Pancreas (tissue), 10 donors: ENCODE measurements around the gene IMPDH1. TPM values are rescaled to one million over a fixed set of nuclear protein-coding genes. Genes with fewer than 3 reads are reported as not detected.

Experiments used
- ATAC-seq, 4 donors: fragments of 200-7000 bp; cut with Tn5 transposase; one replicate each; pipeline versions ENCODE4 v1.8.0 to v1.9.1; 2020; ENCODE audit warnings: mild to moderate bottlenecking in 4 of 4, moderate library complexity in 4 of 4
- DNase-seq, 6 donors: peaks; one replicate each; pipeline ENCODE4 v3.0.0-alpha.2; 2020
- FAIRE-seq: peaks from 2 replicates; lab custom pipeline; 2012; peaks lifted over from hg19 to GRCh38; lab: Jason Lieb, UNC
- H3K27ac ChIP-seq, 4 donors: fragments of 200-600 bp; sonication (generic); 1 replicate in 3 of 4; 2 replicates in 1 of 4; pipeline versions ENCODE4 v1.5.0 to v1.8.0; 2020
- H3K27me3 ChIP-seq, 4 donors: fragments of 200-600 bp; one replicate each; pipeline ENCODE4 v1.8.0; 2021
- H3K36me3 ChIP-seq, 3 donors: fragments of 200-600 bp; sonication (generic) in 1 of 3; one replicate each; pipeline versions ENCODE4 v1.5.0 to v1.8.0; 2020 to 2021
- H3K4me1 ChIP-seq, 3 donors: fragments of 200-600 bp; one replicate each; pipeline ENCODE4 v1.8.0; 2021
- H3K4me3 ChIP-seq, 4 donors: fragments of 200-600 bp; sonication (generic) in 2 of 4; one replicate each; pipeline versions ENCODE4 v1.5.0 to v1.8.0; 2020 to 2021
- H3K9me3 ChIP-seq, 4 donors: fragments of 200-600 bp; one replicate each; pipeline ENCODE4 v1.8.0; 2021
- CTCF ChIP-seq, 4 donors: fragments of 200-600 bp; sonication (generic) in 3 of 4; IDR thresholded peaks; one replicate each; pipeline versions ENCODE4 v1.5.0 to v1.8.0; 2021; ENCODE audit warnings: antibody characterized with exemption in 4 of 4
- WGBS, 2 donors: extraction: QIAGEN DNeasy Blood & Tissue Kit; methylation state at CpG; one replicate each; pipeline ENCODE4 v1.1.7; 2013; 5-methylcytosine and 5-hydroxymethylcytosine counted together
- intact Hi-C, 3 donors: fragments of 100-400 bp; cut with DNase I; formaldehyde crosslinking; loops; one replicate each; pipeline versions ENCODE4 v1.11.1 to v1.14.2; 2022
- polyA plus RNA-seq, 2 donors: library from polyadenylated mRNA; stranded (reverse); fragments of 200-250 nt; gene quantifications; one replicate each; pipeline ENCODE4 v1.2.3, GENCODE V29; 2013
- total RNA-seq, 6 donors: library from RNA; stranded (reverse); fragmentation: NEBNext Ultra II Directional in 4 of 6; extraction: Animal tissue kit (Norgen Biotek cat#: 25700) in 4 of 6; gene quantifications; one replicate each; pipeline versions ENCODE4 v1.2.1 to v1.2.4, GENCODE V29; 2021 to 2023
- donor health status: healthy with polysubstance abuse.
- donor health status: DM: no; HTN: no; CAD: no; lungs with moderate emphysema.
- donor health status: DM: no; HTN: no; CAD: no.
- donor health status: control.
- donor health status: control.
- donor health status: Bipolar disorder and iron deficiency.
- donor health status: DM: yes; HTN: yes; CAD: no.
- donor health status: DM: no; HTN: no; CAD: no.
- donor health status: DM: no; HTN: no; CAD: no.
- donor health status: DM: yes; HTN: yes; CAD: no.

Gene IMPDH1
- total and polyA plus RNA-seq, 8 donors = 16.8 to 26.0 (median 19.8) TPM

GRCh38 chr7:128398841-128399135 is 11.0 kb downstream of the IMPDH1 start:
- FAIRE-seq (no peak), ATAC-seq (peak in 3 of 4 donors; percentile 22 to 37 (median 36)), DNase-seq (peak in 1 of 6 donors; percentile 18)
- peaks cover 0 to 6% (median 0%) of the 10 kb centered on the region in 3 donors for H3K36me3 ChIP-seq
- no peaks in the 10 kb centered on the region for H3K9me3 ChIP-seq
- intact Hi-C loops = no loop called here
- H3K27me3 ChIP-seq = no peaks in the 10 kb centered on the region
- H3K27ac ChIP-seq = no peak overlapping the region
- WGBS, 2 donors = 43 to 46% methylated on average over 6 of the region's 6 CpGs
- TF ChIP-seq CTCF (IDR thresholded peaks at IDR 0.05) = no peak
- H3K4me3 ChIP-seq = no peak overlapping the region
- H3K4me1 ChIP-seq = no peaks in the 10 kb centered on the region

- H3K36me3 ChIP-seq = peaks cover 0 to 6% (median 0%) of the 10 kb centered on the region in 3 donors
- intact Hi-C loops = no loop called here
- 62 to 72% methylated on average over 16 of the region's 16 CpGs for WGBS, 2 donors
Measured at GRCh38 chr7:128398016-128398840, 11.6 kb downstream of the IMPDH1 start.

GRCh38 chr7:128396357-128396756 is 13.4 kb downstream of the IMPDH1 start:
- DNase-seq = peak in 1 of 6 donors; percentile 76
- ATAC-seq = no peak
- H3K27ac ChIP-seq = no peak overlapping the region
- no peak for FAIRE-seq
- no peaks in the 10 kb centered on the region for H3K27me3 ChIP-seq
- H3K36me3 ChIP-seq = peaks cover 0 to 6% (median 0%) of the 10 kb centered on the region in 3 donors
- H3K9me3 ChIP-seq = no peaks in the 10 kb centered on the region
- WGBS, 2 donors = 93 to 94% methylated on average over 11 of the region's 11 CpGs
- no peaks in the 10 kb centered on the region for H3K4me1 ChIP-seq
- no peak for TF ChIP-seq CTCF (IDR thresholded peaks at IDR 0.05)
- no peak overlapping the region for H3K4me3 ChIP-seq
- intact Hi-C loops = no loop called here

More at GRCh38 chr7:128398016-128398840, 11.6 kb downstream of the IMPDH1 start:
- ATAC-seq (peak; percentile 78 to 94 (median 86)), DNase-seq (peak in 5 of 6 donors; percentile 23 to 85 (median 57)), FAIRE-seq (no peak)
- H3K4me1 ChIP-seq = no peaks in the 10 kb centered on the region
- peak; percentile 78 to 92 (median 88) for TF ChIP-seq CTCF (IDR thresholded peaks at IDR 0.05)
- no peak overlapping the region for H3K27ac ChIP-seq
- H3K9me3 ChIP-seq = no peaks in the 10 kb centered on the region
- no peak overlapping the region for H3K4me3 ChIP-seq
- no peaks in the 10 kb centered on the region for H3K27me3 ChIP-seq

GRCh38 chr7:128395748-128396147 is 14.0 kb downstream of the IMPDH1 start:
- 85 to 91% methylated on average over 3 of the region's 3 CpGs for WGBS, 2 donors
- Histone ChIP-seq H3K27me3 (no peaks in the 10 kb centered on the region), H3K9me3 (no peaks in the 10 kb centered on the region), H3K36me3 (peaks cover 0 to 6% (median 0%) of the 10 kb centered on the region in 3 donors), H3K4me3 (no peak overlapping the region), H3K27ac (no peak overlapping the region), H3K4me1 (no peaks in the 10 kb centered on the region)
- intact Hi-C loops = no loop called here
- DNase-seq (no peak), FAIRE-seq (no peak), ATAC-seq (no peak)
- TF ChIP-seq CTCF (IDR thresholded peaks at IDR 0.05) = no peak
